Measurements from ENCODE around the gene PDE11A. TPM values are rescaled to one million over a fixed set of nuclear protein-coding genes. Genes with fewer than 3 reads are reported as not detected.

Gene PDE11A
- total RNA-seq, 2 donors from 2014 or later: 0.28 to 3.5 TPM

- TF ChIP-seq CTCF (IDR thresholded peaks at IDR 0.05): peak; percentile 96
These were observed 39.9 kb upstream of the PDE11A start, which contains the start of gene RBM45 for GRCh38 chr2:178112202-178113152. RBM45 (plus strand) TSS chr2:178112437; CDS start chr2:178112547, 110 bp downstream.

GRCh38 chr2:178111743-178112142 lies 39.2 kb upstream of the PDE11A start:
- H3K4me1 ChIP-seq (ENCODE audit: control insufficient read depth in 1 of 2, low read depth in 2 of 2): no peaks in the 10 kb centered on the region
- DNase-seq (ENCODE audit: low spot score): no peak
- H3K27ac ChIP-seq: no peak overlapping the region
- no peaks in the 10 kb centered on the region for H3K36me3 ChIP-seq
- no peaks in the 10 kb centered on the region for H3K9me3 ChIP-seq
- TF ChIP-seq CTCF (IDR thresholded peaks at IDR 0.05): no peak
- no peaks in the 10 kb centered on the region for H3K27me3 ChIP-seq (replicated peaks; ENCODE audit: insufficient read depth)
- peak overlapping the region; percentile 92 for H3K4me3 ChIP-seq
- ATAC-seq (ENCODE audit: insufficient number of reproducible peaks, low FRiP score, low read depth): no peak

More at GRCh38 chr2:178112202-178113152, 39.9 kb upstream of the PDE11A start, which contains the start of gene RBM45:
- no peaks in the 10 kb centered on the region for H3K27me3 ChIP-seq (replicated peaks; ENCODE audit: insufficient read depth)
- ATAC-seq (ENCODE audit: insufficient number of reproducible peaks, low FRiP score, low read depth) (peak; percentile 98), DNase-seq (ENCODE audit: low spot score) (peak; percentile 64)
- no peaks in the 10 kb centered on the region for H3K9me3 ChIP-seq
- H3K4me1 ChIP-seq (ENCODE audit: control insufficient read depth in 1 of 2, low read depth in 2 of 2): no peaks in the 10 kb centered on the region
- H3K36me3 ChIP-seq: no peaks in the 10 kb centered on the region
- H3K4me3 ChIP-seq: peak within 1 kb of the TSS; percentile 92
- H3K27ac ChIP-seq: peak within 1 kb of the TSS; percentile 40 to 45

GRCh38 chr2:178110681-178111080 lies 38.1 kb upstream of the PDE11A start:
- Histone ChIP-seq H3K27ac (no peak overlapping the region), H3K36me3 (no peaks in the 10 kb centered on the region), H3K9me3 (no peaks in the 10 kb centered on the region), H3K27me3 (replicated peaks; ENCODE audit: insufficient read depth) (no peaks in the 10 kb centered on the region), H3K4me1 (ENCODE audit: control insufficient read depth in 1 of 2, low read depth in 2 of 2) (no peaks in the 10 kb centered on the region), H3K4me3 (no peak overlapping the region)
- no peak for TF ChIP-seq CTCF (IDR thresholded peaks at IDR 0.05)
- ATAC-seq (ENCODE audit: insufficient number of reproducible peaks, low FRiP score, low read depth) (no peak), DNase-seq (ENCODE audit: low spot score) (no peak)

- DNase-seq (ENCODE audit: low spot score) (no peak), ATAC-seq (ENCODE audit: insufficient number of reproducible peaks, low FRiP score, low read depth) (no peak)
- H3K9me3 ChIP-seq: no peaks in the 10 kb centered on the region
- peak; percentile 40 for TF ChIP-seq CTCF (IDR thresholded peaks at IDR 0.05)
- no peaks in the 10 kb centered on the region for H3K27me3 ChIP-seq (replicated peaks; ENCODE audit: insufficient read depth)
- H3K27ac ChIP-seq: no peak overlapping the region
- H3K4me3 ChIP-seq: no peak overlapping the region
- no peaks in the 10 kb centered on the region for H3K4me1 ChIP-seq (ENCODE audit: control insufficient read depth in 1 of 2, low read depth in 2 of 2)
- no peaks in the 10 kb centered on the region for H3K36me3 ChIP-seq
These were observed 37.2 kb upstream of the PDE11A start for GRCh38 chr2:178109813-178110212.

GRCh38 chr2:178108176-178108575 lies 35.6 kb upstream of the PDE11A start:
- H3K4me3 ChIP-seq: no peak overlapping the region
- no peaks in the 10 kb centered on the region for H3K4me1 ChIP-seq (ENCODE audit: control insufficient read depth in 1 of 2, low read depth in 2 of 2)
- H3K27ac ChIP-seq: no peak overlapping the region
- no peaks in the 10 kb centered on the region for H3K9me3 ChIP-seq
- no peak for ATAC-seq (ENCODE audit: insufficient number of reproducible peaks, low FRiP score, low read depth)
- no peak for DNase-seq (ENCODE audit: low spot score)
- no peaks in the 10 kb centered on the region for H3K27me3 ChIP-seq (replicated peaks; ENCODE audit: insufficient read depth)
- no peaks in the 10 kb centered on the region for H3K36me3 ChIP-seq
- TF ChIP-seq CTCF (IDR thresholded peaks at IDR 0.05): no peak

Data from thoracic aorta (tissue), 2 donors.